ENCODE results near the gene ANKS1B.

The ANKS1B gene

GRCh38 chr12:99334285-99335056 is 650.3 kb downstream of the ANKS1B start:
- TF ChIP-seq ZBTB7A (IDR thresholded peaks at IDR 0.05; ENCODE audit: low read depth), result no peak

- TF ChIP-seq EP300 (IDR thresholded peaks at IDR 0.05; ENCODE audit: borderline replicate concordance) (no peak), YY1 (IDR thresholded peaks at IDR 0.05; ENCODE audit: low read depth) (no peak), EGR1 (IDR thresholded peaks at IDR 0.05) (no peak), CEBPB (IDR thresholded peaks at IDR 0.05) (no peak), USF1 (IDR thresholded peaks at IDR 0.05) (no peak), TCF12 (IDR thresholded peaks at IDR 0.05; ENCODE audit: low read depth) (no peak), CREB1 (IDR thresholded peaks at IDR 0.05; ENCODE audit: low read depth) (no peak), REST (IDR thresholded peaks at IDR 0.05; ENCODE audit: low read depth) (no peak), RAD21 (IDR thresholded peaks at IDR 0.05; ENCODE audit: low read depth) (no peak), TEAD4 (IDR thresholded peaks at IDR 0.05) (no peak), TAF1 (IDR thresholded peaks at IDR 0.05; ENCODE audit: low read depth) (no peak), ZBTB7A (IDR thresholded peaks at IDR 0.05; ENCODE audit: low read depth) (no peak), MAX (IDR thresholded peaks at IDR 0.05) (no peak), NFIC (IDR thresholded peaks at IDR 0.05) (no peak), FOXM1 (IDR thresholded peaks at IDR 0.05; ENCODE audit: borderline replicate concordance, low read depth) (no peak)
Observed at GRCh38 chr12:99332936-99333591, 651.7 kb downstream of the ANKS1B start.

- TF ChIP-seq EGR1 (IDR thresholded peaks at IDR 0.05) (no peak), RAD21 (IDR thresholded peaks at IDR 0.05; ENCODE audit: low read depth) (no peak), TAF1 (IDR thresholded peaks at IDR 0.05; ENCODE audit: low read depth) (no peak), FOXM1 (IDR thresholded peaks at IDR 0.05; ENCODE audit: borderline replicate concordance, low read depth) (no peak), USF1 (IDR thresholded peaks at IDR 0.05) (no peak), TCF12 (IDR thresholded peaks at IDR 0.05; ENCODE audit: low read depth) (no peak), EP300 (IDR thresholded peaks at IDR 0.05; ENCODE audit: borderline replicate concordance) (no peak), ZBTB7A (IDR thresholded peaks at IDR 0.05; ENCODE audit: low read depth) (no peak), TEAD4 (IDR thresholded peaks at IDR 0.05) (no peak), MAX (IDR thresholded peaks at IDR 0.05) (no peak), CEBPB (IDR thresholded peaks at IDR 0.05) (no peak), REST (IDR thresholded peaks at IDR 0.05; ENCODE audit: low read depth) (no peak)
Observed at GRCh38 chr12:99330216-99330615, 654.5 kb downstream of the ANKS1B start.

- TF ChIP-seq CEBPB (IDR thresholded peaks at IDR 0.05) (no peak), CREB1 (IDR thresholded peaks at IDR 0.05; ENCODE audit: low read depth) (no peak), TAF1 (IDR thresholded peaks at IDR 0.05; ENCODE audit: low read depth) (no peak), FOXM1 (IDR thresholded peaks at IDR 0.05; ENCODE audit: borderline replicate concordance, low read depth) (no peak), EGR1 (IDR thresholded peaks at IDR 0.05) (no peak), ZBTB7A (IDR thresholded peaks at IDR 0.05; ENCODE audit: low read depth) (no peak), TCF12 (IDR thresholded peaks at IDR 0.05; ENCODE audit: low read depth) (no peak), NFIC (IDR thresholded peaks at IDR 0.05) (no peak)
Observed at GRCh38 chr12:99311373-99311772, 673.4 kb downstream of the ANKS1B start.

- TF ChIP-seq TEAD4 (IDR thresholded peaks at IDR 0.05), result no peak
- no peak for TF ChIP-seq TAF1 (IDR thresholded peaks at IDR 0.05; ENCODE audit: low read depth)
- no peak for TF ChIP-seq FOXM1 (IDR thresholded peaks at IDR 0.05; ENCODE audit: borderline replicate concordance, low read depth)
- TF ChIP-seq USF1 (IDR thresholded peaks at IDR 0.05), result no peak
- TF ChIP-seq RAD21 (IDR thresholded peaks at IDR 0.05; ENCODE audit: low read depth), result no peak
- no peak for TF ChIP-seq EGR1 (IDR thresholded peaks at IDR 0.05)
- no peak for TF ChIP-seq REST (IDR thresholded peaks at IDR 0.05; ENCODE audit: low read depth)
- no peak for TF ChIP-seq NFIC (IDR thresholded peaks at IDR 0.05)
- no peak for TF ChIP-seq EP300 (IDR thresholded peaks at IDR 0.05; ENCODE audit: borderline replicate concordance)
- TF ChIP-seq YY1 (IDR thresholded peaks at IDR 0.05; ENCODE audit: low read depth), result no peak
- no peak for TF ChIP-seq TCF12 (IDR thresholded peaks at IDR 0.05; ENCODE audit: low read depth)
- TF ChIP-seq CEBPB (IDR thresholded peaks at IDR 0.05), result no peak
- no peak for TF ChIP-seq MAX (IDR thresholded peaks at IDR 0.05)
- TF ChIP-seq ZBTB7A (IDR thresholded peaks at IDR 0.05; ENCODE audit: low read depth), result no peak
- TF ChIP-seq CREB1 (IDR thresholded peaks at IDR 0.05; ENCODE audit: low read depth), result no peak
Observed at GRCh38 chr12:99309812-99310211, 674.9 kb downstream of the ANKS1B start.
